ENCODE data around the gene CIROP.

Gene CIROP

GRCh38 chr14:23129759-23130316 is 25.0 kb upstream of the CIROP start:
- no peak for DNase-seq

DNA sequence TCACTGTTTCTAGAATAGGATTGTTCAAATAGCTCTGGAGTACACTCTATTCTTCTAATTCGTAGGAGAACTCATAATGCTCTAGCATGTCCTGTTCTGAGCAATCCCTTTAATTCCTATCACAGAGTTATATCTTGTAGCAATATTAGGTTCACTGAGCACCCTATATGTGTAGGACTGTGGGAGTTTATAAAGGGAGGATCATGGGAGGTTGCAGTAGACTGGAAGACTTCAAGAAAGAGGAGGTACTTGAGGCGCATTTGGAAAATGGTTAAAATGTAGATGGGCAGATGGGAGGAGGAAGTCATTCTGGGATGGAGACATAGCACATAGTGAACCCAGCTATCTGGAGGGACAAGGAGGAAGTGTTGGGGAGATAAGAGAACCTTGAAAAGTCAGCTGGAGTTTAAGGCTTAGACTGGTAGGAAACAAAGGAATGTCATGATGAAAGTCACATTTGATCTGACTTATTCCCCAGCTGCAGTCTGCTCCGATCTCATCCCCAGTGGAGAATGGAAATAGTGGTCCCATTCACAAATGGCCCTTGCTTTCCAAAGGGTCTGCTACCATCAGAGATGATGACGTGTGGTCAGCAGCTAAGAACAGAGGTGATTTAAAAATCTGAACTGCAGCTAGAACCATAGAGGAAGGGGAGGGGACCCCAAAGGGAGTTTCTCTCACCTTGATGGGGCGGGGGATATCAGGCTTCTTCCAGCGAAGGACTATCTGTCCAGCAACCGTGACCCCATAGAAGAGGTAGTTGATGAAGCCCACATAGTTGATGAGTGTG is 24.4 kb upstream of the CIROP start:
- no peak for DNase-seq

DNA sequence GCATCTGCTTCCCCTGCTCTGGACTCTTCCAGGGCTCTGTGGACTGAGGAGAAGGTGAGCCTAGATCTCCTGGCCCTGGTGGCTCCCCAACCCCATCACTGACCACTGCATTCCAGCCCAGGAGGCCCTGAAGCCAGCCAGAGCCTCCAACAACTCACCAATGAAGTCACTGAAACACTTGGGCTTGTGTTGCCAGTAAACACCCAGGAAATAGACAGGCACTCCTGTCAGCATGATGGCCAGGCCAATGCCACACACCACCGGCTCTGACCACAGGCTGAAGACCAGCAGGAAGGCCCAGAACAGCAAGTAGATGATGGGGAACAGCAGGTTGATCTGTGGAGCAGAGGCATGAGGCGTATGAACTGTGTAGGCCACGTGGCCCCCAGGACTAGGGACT is 23.1 kb upstream of the CIROP start:
- no peak for DNase-seq

DNA sequence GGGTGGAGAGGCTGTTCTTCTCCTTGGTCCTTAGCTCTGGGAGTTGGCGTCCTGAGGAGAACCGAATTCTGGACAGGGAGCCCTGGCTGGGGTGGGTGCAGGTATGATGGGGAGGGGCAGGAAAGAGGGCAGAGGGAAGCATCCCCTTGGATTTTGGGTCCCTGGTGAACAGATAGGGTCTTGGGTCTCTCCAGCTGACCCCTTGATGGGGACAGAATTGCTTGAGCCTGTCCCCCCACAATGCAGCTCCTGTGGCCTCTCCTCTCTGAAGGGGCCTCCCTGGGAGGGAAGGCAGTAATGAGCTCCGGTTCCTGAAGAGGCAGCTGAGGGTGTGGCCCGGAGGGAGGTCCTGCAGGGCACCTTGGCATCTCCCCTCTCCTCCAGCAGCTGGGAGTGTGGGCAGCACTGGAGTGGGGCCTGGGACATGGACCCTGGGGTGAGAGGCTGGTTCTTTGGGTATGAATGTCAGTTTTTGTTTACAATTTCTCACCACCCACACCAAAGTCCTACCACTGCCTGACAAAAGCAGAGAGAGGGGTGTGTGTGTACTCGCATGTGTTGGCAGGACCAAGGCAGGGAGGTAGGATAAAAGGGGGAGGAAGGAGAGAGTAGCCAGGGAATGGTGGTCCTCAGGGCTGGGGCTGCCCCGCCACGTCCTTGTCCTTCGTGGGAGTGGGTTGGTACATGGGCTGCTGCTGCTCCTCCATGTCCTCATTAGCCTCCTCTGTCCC is 21.9 kb upstream of the CIROP start:
- no peak for DNase-seq

DNA sequence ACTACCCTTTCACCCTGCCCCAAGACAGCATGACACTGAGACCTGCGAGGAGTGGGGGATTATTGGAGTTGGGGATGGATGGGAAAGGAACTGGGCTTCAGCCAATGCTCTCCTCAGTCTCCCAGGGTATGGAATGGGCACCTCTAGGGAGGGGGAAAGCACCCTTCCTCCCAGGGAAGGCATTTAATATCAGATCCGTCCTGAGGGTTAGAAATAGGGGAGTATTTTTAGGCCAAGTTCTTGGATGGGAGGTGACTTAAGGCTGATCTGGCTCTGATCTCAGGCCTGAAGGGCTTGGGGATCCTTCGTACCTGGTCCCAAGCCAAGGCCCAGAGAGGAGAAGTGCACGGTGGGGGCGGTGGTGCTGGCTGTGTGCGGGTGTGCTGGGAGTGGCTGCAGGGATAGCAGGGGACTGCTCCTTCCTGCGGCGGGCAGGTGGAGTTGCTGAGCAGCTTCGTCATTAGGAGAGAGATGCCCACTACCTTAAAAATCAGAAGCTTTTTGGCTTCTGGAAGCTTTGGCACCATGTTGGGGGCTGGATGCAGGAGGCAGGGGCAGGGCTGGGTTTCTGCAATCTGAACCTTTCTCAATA is 21.2 kb upstream of the CIROP start:
- DNase-seq = no peak

DNA sequence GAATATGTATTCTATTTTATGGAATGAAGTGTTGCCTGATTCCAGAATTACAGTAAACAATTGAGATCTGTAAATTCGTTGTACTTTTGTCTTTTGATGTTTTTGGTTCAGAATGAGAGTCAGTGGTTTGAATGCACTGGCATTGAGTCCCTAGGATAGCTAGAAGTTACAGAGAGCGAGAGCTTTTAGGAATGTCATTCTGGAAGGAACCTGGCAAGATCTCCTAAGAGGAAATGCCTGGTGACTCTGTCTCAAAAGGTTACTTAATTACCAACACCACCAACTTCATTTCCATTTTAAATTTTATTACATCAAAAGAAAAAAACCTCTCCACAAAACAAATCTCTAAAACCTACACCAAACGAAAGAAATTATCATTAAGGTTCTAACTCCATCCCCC is 20.2 kb upstream of the CIROP start:
- no peak for DNase-seq

GRCh38 chr14:23124337-23124954 is 19.7 kb upstream of the CIROP start:
- DNase-seq = no peak

GRCh38 chr14:23123419-23123818 is 18.6 kb upstream of the CIROP start:
- DNase-seq = no peak

DNA sequence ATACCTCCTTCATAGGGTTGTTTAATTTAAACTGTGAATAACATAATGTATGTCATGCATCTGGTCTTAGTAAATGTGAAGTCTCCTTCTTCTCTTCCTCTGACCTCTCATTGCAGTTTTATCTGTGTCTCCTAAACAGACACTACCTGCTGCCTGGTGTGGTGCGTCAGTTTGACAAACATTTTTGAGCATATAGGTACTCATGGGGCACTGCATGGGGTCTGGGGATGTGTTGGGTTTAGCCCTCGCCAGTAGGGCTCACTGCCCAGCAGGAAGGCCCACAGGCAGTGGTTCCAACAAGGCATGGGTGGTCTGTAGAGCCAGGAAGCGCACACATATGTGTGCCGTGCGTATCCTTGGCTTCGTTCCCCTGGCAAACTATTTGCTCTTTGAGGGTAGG is 17.3 kb upstream of the CIROP start:
- no peak for DNase-seq

DNA sequence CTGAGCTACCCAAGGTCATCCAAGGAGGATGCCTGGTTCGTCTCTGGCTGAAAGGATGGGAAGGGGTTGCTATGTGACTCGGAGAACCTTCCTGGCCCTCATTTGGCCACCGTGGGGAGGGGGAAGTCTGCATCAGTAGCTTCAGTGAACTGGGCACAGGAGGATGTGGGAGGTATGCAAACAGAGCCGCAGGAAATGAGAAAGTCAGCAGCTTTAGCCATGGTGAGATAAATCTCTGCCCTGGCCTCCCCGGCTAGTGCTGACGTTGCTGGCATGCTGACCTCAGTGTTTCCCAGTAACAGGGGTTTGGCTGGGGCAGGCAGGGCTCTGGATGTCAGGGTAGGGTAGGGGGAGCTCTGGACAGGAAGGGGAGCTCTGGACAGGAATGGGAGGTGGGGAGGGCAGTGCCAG is 16.6 kb upstream of the CIROP start:
- no peak for DNase-seq

GRCh38 chr14:23120541-23121251 is 15.9 kb upstream of the CIROP start:
- peak; percentile 88 for DNase-seq

DNA sequence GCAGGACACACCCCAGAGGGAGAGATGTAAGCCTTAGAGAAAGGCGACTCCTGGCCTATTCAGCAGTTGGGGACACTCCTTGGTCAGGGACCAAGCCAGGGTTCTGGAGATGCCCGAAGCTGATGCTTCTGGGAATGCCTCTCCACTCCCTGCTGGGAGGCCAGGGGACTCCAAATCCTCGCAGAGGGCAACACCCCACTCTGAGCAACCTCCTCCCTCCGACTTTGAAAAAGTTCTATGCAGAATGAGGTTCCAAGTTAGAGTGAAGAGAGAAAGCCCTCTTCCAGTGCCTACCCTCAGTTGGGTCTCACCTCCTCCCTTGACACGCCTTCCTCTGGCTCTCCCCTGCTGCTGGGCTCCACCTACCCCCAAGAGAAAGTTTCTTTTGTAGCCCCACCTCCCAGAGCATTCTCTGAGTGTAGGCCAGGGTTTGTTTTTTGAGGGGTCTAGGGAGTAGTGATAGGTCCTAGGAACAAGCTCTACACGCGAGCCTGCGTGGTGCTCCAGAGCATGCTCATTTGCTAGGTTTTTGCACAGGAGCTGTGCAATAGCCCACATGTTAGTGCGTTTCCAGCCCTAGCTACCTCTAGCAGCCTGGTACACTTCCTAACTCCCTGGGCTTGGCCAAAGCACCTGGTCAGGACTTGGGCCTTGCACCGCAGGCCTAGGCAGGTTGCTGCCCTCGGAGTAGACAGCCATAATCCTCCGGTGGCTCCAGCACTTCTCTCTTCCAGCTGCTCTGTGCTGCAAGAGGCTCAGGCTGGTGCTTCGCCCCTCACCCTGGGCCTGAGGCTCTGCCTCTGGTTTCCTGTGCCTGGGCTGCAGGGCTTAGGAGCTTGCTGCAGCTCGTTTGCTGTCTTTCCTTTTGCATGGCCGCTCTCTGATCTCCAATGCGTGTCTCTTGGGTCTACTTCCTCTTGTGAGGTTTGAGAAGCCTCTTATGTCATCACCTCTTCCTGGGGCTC is 14.9 kb upstream of the CIROP start:
- DNase-seq = peak; percentile 70

- DNase-seq = no peak
These were observed 13.9 kb upstream of the CIROP start, which contains the start of gene CEBPE for GRCh38 chr14:23118506-23119362. TSS of gene CEBPE (minus strand) at chr14:23119255. CDS start at chr14:23119091, 164 bp downstream.

- DNase-seq = no peak
These were observed 12.7 kb upstream of the CIROP start for GRCh38 chr14:23117371-23118020.

- DNase-seq = no peak
These were observed 11.1 kb upstream of the CIROP start for GRCh38 chr14:23115918-23116317.

DNA sequence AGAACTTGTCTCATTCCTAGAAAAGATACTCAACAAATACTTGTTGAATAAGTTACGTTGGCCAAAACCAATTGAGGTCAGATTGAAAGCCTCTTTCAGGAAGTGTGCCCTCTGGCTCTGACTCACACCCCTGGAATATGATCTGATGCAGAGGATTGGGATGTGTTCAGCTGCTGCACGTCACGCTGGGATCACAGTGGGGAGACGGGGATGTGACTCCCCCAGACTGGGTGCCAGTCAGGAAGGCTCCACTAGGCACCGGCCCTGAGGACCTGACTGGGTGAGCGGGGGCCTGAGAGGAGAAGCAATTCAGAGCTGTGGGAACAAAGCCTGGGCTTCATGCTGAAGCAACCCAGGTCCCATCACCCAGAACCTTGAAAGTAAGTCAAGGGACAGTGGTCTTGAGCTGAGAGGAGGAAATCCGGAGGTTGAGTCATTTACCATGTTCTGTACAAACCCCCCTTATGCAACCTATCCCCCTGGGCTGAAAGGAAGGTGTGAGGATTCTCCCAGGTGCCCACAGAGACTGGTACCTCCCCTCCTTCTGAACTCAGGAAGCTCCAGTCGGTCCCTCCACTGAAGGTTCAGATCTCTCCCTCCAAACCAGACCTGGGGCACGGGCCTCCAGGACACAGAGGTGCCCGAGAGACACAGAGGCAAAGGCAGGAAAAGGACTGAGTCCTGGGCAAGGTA is 10.4 kb upstream of the CIROP start:
- no peak for DNase-seq

DNA sequence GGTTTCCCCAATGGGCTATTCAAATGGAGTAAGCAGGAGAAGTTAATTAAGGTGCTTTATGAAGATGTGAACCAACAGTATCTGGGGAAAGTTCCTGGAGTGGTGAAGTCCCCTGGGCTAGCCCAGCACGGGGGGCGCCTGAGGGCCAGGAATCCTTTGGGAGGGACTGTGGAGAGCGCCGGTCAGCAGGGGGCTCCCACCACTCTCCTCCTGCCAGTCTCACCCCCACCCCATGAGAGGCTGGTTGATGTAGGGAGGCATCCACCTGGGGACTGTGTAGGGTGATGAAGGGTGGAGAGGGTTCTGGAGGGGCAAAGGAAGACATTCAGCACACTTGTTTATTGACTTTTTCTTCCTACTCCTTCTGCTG is 9.9 kb upstream of the CIROP start:
- DNase-seq = no peak

- no peak for DNase-seq
These were observed 9.3 kb upstream of the CIROP start for GRCh38 chr14:23114120-23114458.

- no peak for DNase-seq
These were observed 8.8 kb upstream of the CIROP start for GRCh38 chr14:23113431-23114119.

Measured in activated CD8-positive, alpha-beta memory T cell treated with anti-CD3 and anti-CD28 coated beads, Interleukin-2, amount 50 U/mL, for 48 hours (primary cell).